ENCODE results near the gene C1orf198. TPM values are rescaled to one million over a fixed set of nuclear protein-coding genes. Genes with fewer than 3 reads are reported as not detected.

C1orf198 gene, protein sequence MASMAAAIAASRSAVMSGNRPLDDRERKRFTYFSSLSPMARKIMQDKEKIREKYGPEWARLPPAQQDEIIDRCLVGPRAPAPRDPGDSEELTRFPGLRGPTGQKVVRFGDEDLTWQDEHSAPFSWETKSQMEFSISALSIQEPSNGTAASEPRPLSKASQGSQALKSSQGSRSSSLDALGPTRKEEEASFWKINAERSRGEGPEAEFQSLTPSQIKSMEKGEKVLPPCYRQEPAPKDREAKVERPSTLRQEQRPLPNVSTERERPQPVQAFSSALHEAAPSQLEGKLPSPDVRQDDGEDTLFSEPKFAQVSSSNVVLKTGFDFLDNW
- polyA plus RNA-seq (6.8 to 9.6 TPM (median 8.1 TPM) in 3 replicates), polyA minus RNA-seq (7.5 to 13.1 TPM (median 10.5 TPM) in 3 replicates)
- 5.5 TPM for polyA plus RNA-seq (2011; ENCODE audit: low read depth)
- polyA plus RNA-seq (2011; cell fraction: cytosol; rRNA removed) = 7.7 and 9.6 TPM in 2 replicates
- polyA plus RNA-seq (2011; cell fraction: nucleus; rRNA removed) = 8.0 and 8.3 TPM in 2 replicates
- 5.1 and 8.9 TPM in 2 replicates for polyA plus RNA-seq (2012; ENCODE audit: low replicate concordance)
- 20.3 TPM for polyA minus RNA-seq (2011; cell fraction: cytosol; rRNA and poly(A)+ RNA removed)
- polyA minus RNA-seq (2011; cell fraction: nucleus; rRNA and poly(A)+ RNA removed) = 5.1 and 7.1 TPM in 2 replicates

DNA sequence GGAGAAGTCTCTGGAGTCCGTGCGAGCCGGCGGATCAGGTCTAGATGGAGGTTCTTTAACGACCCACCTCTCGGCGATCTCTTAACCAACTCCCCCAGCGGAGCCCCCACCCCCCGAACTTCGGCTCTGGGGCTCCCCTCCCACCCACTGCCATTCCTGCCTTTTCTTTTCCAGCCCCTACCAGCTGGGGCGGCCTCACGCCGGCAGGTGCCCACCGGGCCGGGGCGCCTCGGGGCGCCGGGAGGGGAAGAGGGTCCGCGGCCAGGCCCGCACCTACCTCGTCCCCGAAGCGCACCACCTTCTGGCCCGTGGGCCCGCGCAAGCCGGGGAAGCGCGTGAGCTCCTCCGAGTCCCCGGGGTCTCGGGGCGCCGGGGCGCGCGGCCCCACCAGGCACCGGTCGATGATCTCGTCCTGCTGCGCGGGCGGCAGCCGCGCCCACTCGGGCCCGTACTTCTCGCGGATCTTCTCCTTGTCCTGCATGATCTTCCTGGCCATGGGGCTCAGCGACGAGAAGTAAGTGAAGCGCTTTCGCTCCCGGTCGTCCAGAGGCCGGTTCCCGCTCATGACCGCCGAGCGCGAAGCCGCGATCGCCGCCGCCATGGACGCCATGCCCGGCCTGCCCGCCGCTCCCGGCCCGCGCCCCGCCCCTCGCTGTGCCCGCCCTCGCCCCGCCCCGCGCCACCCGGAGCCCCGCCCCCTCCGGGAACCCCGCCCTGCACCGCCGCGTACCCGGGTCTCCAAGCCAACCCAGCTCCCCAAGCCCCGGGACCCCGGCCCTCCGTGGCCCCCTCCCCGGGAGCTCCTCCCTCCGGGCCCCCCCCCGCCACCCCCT is at the start of gene C1orf198:
Gene C1orf198, minus strand, starts transcription at position 619 of the 833 bp plus-strand sequence. Its CDS starts 9 bp downstream, at position 610.
- peak within 1 kb of the TSS; percentile 97 for H2AFZ ChIP-seq (ENCODE audit: control insufficient read depth, low read length)
- H3K4me2 ChIP-seq (ENCODE audit: control insufficient read depth, extremely low read depth, insufficient read depth, low read depth, low read length) = peak within 1 kb of the TSS; percentile 89
- H3K4me1 ChIP-seq (ENCODE audit: control insufficient read depth, extremely low read depth, insufficient read depth, low read length) = peaks cover 9% of the 10 kb centered on the region
- DNase-seq (ENCODE audit: low read depth, low spot score) (no peak), FAIRE-seq (no peak)
- no peaks in the 10 kb centered on the region for H3K79me2 ChIP-seq (ENCODE audit: control insufficient read depth, insufficient read depth, low read length)
- H3K36me3 ChIP-seq (ENCODE audit: control insufficient read depth in 2 of 2, extremely low read depth in 1 of 2, insufficient read depth in 2 of 2, low read length in 2 of 2) = no peaks in the 10 kb centered on the region
- peak within 1 kb of the TSS; percentile 37 for H3K27ac ChIP-seq (ENCODE audit: control insufficient read depth, insufficient read depth, low read length)
- dilution Hi-C loops (cut with MboI; ENCODE audit: extremely low pct_ligation_motif_present, low sequenced_read_pairs) = no loop called here
- H3K9me3 ChIP-seq (ENCODE audit: control insufficient read depth, low read depth, low read length) = no peaks in the 10 kb centered on the region
- no peaks in the 10 kb centered on the region for H3K9me1 ChIP-seq (ENCODE audit: control insufficient read depth, extremely low read depth, insufficient read depth, low read length)
- H4K20me1 ChIP-seq (ENCODE audit: control insufficient read depth, extremely low read depth, insufficient read depth, low read length) = no peaks in the 10 kb centered on the region
- TF ChIP-seq, protein P1, sequence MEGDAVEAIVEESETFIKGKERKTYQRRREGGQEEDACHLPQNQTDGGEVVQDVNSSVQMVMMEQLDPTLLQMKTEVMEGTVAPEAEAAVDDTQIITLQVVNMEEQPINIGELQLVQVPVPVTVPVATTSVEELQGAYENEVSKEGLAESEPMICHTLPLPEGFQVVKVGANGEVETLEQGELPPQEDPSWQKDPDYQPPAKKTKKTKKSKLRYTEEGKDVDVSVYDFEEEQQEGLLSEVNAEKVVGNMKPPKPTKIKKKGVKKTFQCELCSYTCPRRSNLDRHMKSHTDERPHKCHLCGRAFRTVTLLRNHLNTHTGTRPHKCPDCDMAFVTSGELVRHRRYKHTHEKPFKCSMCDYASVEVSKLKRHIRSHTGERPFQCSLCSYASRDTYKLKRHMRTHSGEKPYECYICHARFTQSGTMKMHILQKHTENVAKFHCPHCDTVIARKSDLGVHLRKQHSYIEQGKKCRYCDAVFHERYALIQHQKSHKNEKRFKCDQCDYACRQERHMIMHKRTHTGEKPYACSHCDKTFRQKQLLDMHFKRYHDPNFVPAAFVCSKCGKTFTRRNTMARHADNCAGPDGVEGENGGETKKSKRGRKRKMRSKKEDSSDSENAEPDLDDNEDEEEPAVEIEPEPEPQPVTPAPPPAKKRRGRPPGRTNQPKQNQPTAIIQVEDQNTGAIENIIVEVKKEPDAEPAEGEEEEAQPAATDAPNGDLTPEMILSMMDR (optimal IDR thresholded peaks at IDR 0.05 in 1 of 3, IDR thresholded peaks at IDR 0.05 in 1 of 3, conservative IDR thresholded peaks at IDR 0.05 in 1 of 3; ENCODE audit: extremely low read depth in 1 of 3, insufficient read depth in 2 of 3, low read length in 3 of 3) = no peak
- H3K4me3 ChIP-seq (ENCODE audit: control insufficient read depth in 2 of 3, extremely low read depth in 1 of 3, insufficient read depth in 2 of 3, low read depth in 1 of 3, low read length in 3 of 3) = peak within 1 kb of the TSS; percentile 74 to 86 (median 85)
- H3K27me3 ChIP-seq (ENCODE audit: control insufficient read depth, extremely low read depth, insufficient read depth, low read length) = no peaks in the 10 kb centered on the region
- peak within 1 kb of the TSS; percentile 78 for H3K9ac ChIP-seq (ENCODE audit: control insufficient read depth, extremely low read depth, insufficient read depth, low read length)

DNA sequence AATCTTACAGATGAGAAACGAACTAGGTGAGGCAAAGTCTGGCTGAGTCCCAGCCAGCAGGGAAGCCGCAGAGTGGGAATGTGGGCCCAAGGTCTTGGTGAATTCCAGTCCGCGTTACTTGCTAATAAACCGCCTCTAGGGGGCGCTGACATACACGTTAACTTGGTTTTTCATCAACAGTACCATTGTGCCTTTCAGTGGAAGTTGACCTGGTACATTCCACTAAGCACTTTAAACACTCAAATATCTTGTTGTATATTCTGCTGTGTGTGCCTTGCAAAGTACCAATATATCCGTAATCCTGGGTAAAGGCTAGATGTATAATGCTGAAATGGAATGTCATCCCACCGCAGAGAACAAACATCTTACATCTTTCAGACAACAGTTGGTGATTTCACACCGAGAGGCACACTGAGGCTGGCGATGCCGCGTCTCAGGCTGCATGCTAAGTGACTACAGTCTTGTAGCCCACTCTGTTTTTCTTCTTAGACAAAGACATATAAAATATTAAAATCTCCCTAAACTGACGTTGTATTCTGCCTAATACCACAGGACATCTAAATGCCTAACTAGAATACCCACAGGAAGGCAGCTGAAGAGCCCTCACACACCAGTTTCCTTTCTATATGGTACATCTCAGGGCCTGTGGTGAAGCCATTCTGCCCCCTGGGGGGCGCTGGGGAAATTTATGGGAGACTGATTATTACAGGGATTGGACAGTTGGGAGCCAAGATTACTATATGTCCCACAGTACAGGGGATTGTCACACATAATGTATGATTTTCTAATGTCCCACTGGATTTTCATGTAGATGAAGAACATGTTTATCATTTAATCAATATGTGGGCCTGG is 49.2 kb upstream of the C1orf198 start:
- dilution Hi-C loops (cut with MboI; ENCODE audit: extremely low pct_ligation_motif_present, low sequenced_read_pairs) = no loop called here
- TF ChIP-seq EZH2 (IDR thresholded peaks at IDR 0.05; ENCODE audit: low read length) = no peak
- TF ChIP-seq, protein P1 (optimal IDR thresholded peaks at IDR 0.05 in 1 of 3, IDR thresholded peaks at IDR 0.05 in 1 of 3, conservative IDR thresholded peaks at IDR 0.05 in 1 of 3; ENCODE audit: extremely low read depth in 1 of 3, insufficient read depth in 2 of 3, low read length in 3 of 3) = peak; percentile 66 to 83 (median 80)
- Histone ChIP-seq H3K79me2 (ENCODE audit: control insufficient read depth, insufficient read depth, low read length) (no peaks in the 10 kb centered on the region), H3K9me3 (ENCODE audit: control insufficient read depth, low read depth, low read length) (no peaks in the 10 kb centered on the region), H3K27me3 (ENCODE audit: control insufficient read depth, extremely low read depth, insufficient read depth, low read length) (no peaks in the 10 kb centered on the region), H4K20me1 (ENCODE audit: control insufficient read depth, extremely low read depth, insufficient read depth, low read length) (no peaks in the 10 kb centered on the region), H3K36me3 (ENCODE audit: control insufficient read depth in 2 of 2, extremely low read depth in 1 of 2, insufficient read depth in 2 of 2, low read length in 2 of 2) (peaks cover 0 to 4% of the 10 kb centered on the region in 2 experiments), H3K27ac (ENCODE audit: control insufficient read depth, insufficient read depth, low read length) (no peak overlapping the region), H3K9me1 (ENCODE audit: control insufficient read depth, extremely low read depth, insufficient read depth, low read length) (no peaks in the 10 kb centered on the region), H3K4me1 (ENCODE audit: control insufficient read depth, extremely low read depth, insufficient read depth, low read length) (no peaks in the 10 kb centered on the region), H3K9ac (ENCODE audit: control insufficient read depth, extremely low read depth, insufficient read depth, low read length) (no peak overlapping the region), H3K4me3 (ENCODE audit: control insufficient read depth in 2 of 3, extremely low read depth in 1 of 3, insufficient read depth in 2 of 3, low read depth in 1 of 3, low read length in 3 of 3) (no peak overlapping the region), H3K4me2 (ENCODE audit: control insufficient read depth, extremely low read depth, insufficient read depth, low read depth, low read length) (no peak overlapping the region), H2AFZ (ENCODE audit: control insufficient read depth, low read length) (no peak overlapping the region)
- peak; percentile 13 for DNase-seq (ENCODE audit: low read depth, low spot score)
- FAIRE-seq = peak; percentile 67

All from keratinocyte (primary cell).